Mammary epithelial cell (primary cell): ENCODE measurements around the gene CDIP1.
A peak's percentile ranks its signal among the peaks of the same experiment; 100 is the strongest.

ENCODE experiments used
- CTCF ChIP-seq, 2 donors: IDR thresholded peaks in 1 of 2; conservative IDR thresholded peaks in 1 of 2; 2 replicates each; pipeline ENCODE4 v1.5.1; 2011 to 2012; ENCODE audit warnings: inconsistent platforms in 2 of 2, low read length in 2 of 2, mild to moderate bottlenecking in 2 of 2, control low read depth in 1 of 2, low read depth in 1 of 2; ENCODE audit not compliant: insufficient read depth in 1 of 2; ENCODE audit errors: extremely low read depth in 1 of 2
- EZH2 ChIP-seq: IDR thresholded peaks from 2 replicates; pipeline ENCODE4 v1.6.1; 2012; ENCODE audit warnings: low read length, inconsistent platforms, borderline replicate concordance

- TF ChIP-seq CTCF (conservative IDR thresholded peaks at IDR 0.05 in 1 of 2, IDR thresholded peaks at IDR 0.05 in 1 of 2; ENCODE audit: extremely low read depth in 1 of 2, insufficient read depth in 1 of 2, low read depth in 1 of 2, low read length in 2 of 2) = peak in 1 of 2 donors; percentile 9
- TF ChIP-seq EZH2 = no peak
These were observed 9.2 kb downstream of the CDIP1 start for GRCh38 chr16:4529085-4530060.
